ENCODE data around the gene C20orf144.

C20orf144 gene

GRCh38 chr20:33686100-33686983, 24.2 kb downstream of the C20orf144 start, which contains the start of gene E2F1:
Gene E2F1 (minus strand): TSS chr20:33686385. CDS start chr20:33686264, 121 bp downstream.
- H3K4me3 ChIP-seq (ENCODE audit: low read length), result peak within 1 kb of the TSS; percentile 43
- peak; percentile 18 for TF ChIP-seq CTCF (conservative IDR thresholded peaks at IDR 0.05; ENCODE audit: low read depth, low read length)
- DNase-seq (ENCODE audit: low read depth), result peak; percentile 61

- peak overlapping the region; percentile 43 for H3K4me3 ChIP-seq (ENCODE audit: low read length)
- no peak for DNase-seq (ENCODE audit: low read depth)
- no peak for TF ChIP-seq CTCF (conservative IDR thresholded peaks at IDR 0.05; ENCODE audit: low read depth, low read length)
Measured at GRCh38 chr20:33686984-33687366, 24.8 kb downstream of the C20orf144 start.

GRCh38 chr20:33687370-33687915, 25.3 kb downstream of the C20orf144 start:
- H3K4me3 ChIP-seq (ENCODE audit: low read length), result no peak overlapping the region
- no peak for DNase-seq (ENCODE audit: low read depth)
- TF ChIP-seq CTCF (conservative IDR thresholded peaks at IDR 0.05; ENCODE audit: low read depth, low read length), result no peak

GRCh38 chr20:33687993-33688937, 26.1 kb downstream of the C20orf144 start:
- no peak for TF ChIP-seq CTCF (conservative IDR thresholded peaks at IDR 0.05; ENCODE audit: low read depth, low read length)
- no peak overlapping the region for H3K4me3 ChIP-seq (ENCODE audit: low read length)
- no peak for DNase-seq (ENCODE audit: low read depth)

- no peak for TF ChIP-seq CTCF (conservative IDR thresholded peaks at IDR 0.05; ENCODE audit: low read depth, low read length)
- no peak overlapping the region for H3K4me3 ChIP-seq (ENCODE audit: low read length)
- DNase-seq (ENCODE audit: low read depth), result no peak
Measured at GRCh38 chr20:33688938-33689424, 26.9 kb downstream of the C20orf144 start.

- no peak for DNase-seq (ENCODE audit: low read depth)
- H3K4me3 ChIP-seq (ENCODE audit: low read length), result no peak overlapping the region
- no peak for TF ChIP-seq CTCF (conservative IDR thresholded peaks at IDR 0.05; ENCODE audit: low read depth, low read length)
Measured at GRCh38 chr20:33689493-33689892, 27.4 kb downstream of the C20orf144 start.

All from retinal pigment epithelial cell (primary cell).